Stimulated activated naive CD4-positive, alpha-beta T cell treated with Interleukin-2 at 50 U/mL for 16 hours (primary cell): ENCODE measurements around the gene ZNF688.
"Not testable (repeated sequence)": the region's sequence is repeated elsewhere in the genome, so short reads cannot be mapped to it uniquely, and the experiment has no call there.

ENCODE experiments used
- DNase-seq: peaks from one replicate; lab custom pipeline; 2025; lab: John Stamatoyannopoulos, UW

ZNF688 gene

DNA sequence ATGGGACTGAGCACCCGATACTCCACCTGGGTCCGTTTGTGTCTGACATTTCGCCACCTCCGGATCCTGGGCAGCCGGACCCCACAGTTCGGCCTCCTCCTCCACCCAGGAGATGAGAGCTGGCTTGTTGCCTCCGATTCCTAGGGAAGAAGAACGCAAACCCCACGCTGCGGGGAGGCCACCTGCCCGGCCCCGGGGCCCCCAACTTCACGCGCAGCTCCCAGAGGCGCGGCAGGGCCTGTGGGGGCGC is 13.9 kb downstream of the ZNF688 start:
- no peak for DNase-seq

DNA sequence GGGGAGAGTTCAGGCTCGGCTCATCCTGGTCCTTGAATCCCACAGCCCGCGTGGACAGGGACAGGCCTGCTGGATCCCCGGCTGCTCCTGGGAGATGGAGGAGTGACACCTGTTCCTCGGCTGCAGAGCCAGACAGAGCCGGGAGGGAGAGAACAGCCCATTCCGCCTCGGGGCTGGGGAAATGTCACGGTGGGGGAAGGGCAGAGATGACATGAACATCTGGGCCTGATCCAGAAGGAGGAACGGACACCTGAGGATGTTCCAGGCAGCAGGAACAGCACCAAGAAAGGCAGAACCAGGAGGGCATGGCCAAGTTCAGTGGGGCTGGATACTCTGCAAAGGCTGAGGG is 15.4 kb downstream of the ZNF688 start:
- no peak for DNase-seq

DNA sequence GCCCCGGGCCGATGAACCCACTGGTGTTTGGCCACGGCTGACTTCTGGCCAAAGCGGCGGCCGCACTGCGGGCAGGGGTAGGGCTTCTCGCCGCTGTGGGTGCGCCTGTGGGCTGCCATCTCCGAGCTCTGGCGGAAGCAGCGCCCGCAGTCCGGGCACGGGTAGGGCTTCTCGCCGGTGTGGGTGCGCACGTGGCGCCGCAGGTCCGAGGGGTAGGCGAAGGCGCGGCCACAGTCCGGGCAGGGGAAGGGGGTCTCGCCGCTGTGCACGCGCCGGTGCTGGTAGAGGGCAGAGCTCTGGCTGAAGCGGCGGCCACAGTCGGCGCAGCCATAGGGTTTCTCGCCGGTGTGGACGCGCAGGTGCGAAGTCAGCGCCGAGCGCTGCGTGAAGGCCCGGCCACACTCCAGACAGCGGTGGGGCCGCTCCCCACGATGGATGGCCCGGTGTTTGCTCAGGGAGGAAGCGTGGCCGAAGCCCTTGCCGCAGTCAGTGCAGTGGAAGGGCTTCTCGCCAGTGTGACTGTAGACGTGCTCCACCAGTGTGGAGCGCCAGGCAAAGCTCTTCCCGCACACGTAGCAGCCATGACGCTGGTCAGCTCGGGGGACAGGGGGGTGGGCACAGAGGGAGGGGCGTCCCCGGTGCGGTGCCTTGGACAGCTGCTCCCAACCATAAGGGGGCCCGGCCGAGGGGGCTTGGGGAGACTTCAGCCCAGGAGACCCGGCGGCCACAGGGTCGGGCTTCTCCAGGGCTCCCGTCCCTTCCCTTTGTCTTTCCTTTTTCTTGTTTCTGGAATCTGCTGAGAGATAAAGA is 16.0 kb downstream of the ZNF688 start:
- DNase-seq: no peak

DNA sequence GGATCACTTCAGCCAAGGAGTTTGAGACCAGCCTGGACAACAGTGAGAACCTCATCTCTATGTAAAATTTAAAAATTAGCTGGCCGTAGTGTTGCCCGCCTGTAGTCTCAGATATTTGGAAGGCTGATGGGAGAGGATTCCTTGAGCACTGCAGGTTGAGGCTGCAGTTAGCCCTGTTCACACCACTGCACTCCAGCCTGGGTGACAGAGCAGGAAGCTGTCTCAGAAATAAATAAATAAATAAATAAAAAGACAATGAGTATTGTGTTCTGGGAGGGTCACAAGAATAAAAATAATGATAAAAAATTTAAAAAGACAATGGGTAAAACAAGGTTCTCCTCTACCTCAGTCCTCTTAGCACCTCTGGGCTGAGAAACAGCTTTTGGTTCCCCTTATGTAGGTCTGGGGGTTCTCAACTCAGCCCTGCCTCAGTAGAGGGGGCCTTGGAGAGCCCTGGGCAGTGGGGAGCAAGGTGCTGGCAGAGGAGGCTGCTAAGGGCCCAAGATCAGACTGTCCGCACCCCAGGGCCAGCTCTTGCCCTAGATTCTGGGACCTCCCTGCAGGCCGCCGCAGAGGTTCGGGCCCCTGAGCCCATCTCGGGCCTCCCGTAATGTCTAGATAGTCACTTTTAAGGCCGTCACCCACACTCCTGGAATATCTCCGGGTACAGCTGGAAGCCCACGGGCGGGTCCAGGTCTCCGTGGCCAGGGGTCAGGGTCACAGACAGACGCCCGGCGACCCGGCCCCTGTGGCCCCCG is 16.8 kb downstream of the ZNF688 start:
- DNase-seq: no peak

DNA sequence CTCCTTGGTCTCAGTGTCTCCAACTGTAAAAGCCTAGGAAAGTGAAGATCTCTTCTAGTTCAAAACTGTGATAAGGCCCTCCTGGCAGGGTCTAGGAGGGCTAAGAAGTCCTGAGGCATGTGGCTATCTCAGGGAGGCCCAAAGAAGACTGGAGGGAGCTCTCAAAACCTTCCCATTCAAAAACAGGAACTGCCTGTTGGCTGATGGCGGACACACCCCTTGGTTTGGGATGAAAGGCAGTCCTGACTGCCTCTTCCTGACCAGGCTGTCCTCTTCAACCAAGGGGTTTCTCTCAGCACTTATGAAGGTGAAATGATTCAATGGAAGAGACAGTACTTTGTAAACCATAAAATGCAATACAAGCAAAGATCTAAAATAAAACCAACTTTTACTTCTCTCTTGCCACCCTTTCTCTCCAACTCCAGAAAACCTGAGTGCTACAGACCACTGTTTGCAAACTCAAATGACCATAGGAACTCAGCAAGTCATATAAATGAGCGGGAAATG is 18.1 kb downstream of the ZNF688 start:
- DNase-seq: no peak

DNA sequence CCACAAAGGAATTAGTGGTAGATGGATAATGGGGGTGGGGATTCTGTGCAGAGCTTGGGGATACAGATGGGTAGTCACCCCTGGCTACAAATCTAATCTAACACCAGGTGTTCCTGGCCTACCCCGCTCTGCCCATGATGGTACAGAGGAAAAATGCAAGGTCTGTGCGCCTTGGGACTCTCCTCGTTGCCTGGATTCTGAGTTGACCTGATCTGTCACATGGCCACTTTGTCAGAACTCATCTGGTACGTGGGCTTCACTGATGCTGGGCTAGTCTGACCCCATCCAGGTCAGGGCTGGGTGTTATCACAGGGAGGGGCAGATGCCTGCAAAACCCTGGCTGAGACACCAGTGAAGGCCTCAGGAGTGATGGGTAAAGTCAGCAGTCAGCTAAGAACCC is 18.6 kb downstream of the ZNF688 start:
- DNase-seq: no peak

DNA sequence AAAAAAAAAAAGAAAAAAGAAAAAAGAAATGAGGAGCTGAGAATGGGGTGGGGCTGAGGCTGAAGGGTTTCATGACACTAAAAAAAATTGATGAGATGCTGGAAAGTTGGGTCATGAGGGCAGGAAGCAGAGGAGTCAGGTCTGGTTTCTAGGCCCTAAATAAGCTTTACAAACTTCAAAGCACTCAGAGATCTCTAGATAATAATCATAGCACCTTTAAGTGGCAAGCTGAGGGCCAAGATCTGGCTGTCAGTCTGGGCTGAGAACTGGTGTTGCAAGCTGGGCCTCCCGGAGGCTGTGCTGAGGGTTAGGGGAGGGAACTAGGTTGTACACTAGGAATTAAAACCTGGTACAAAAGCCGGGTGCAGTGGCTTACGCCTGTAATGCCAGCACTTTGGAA is 19.7 kb downstream of the ZNF688 start:
- peak; percentile 69 for DNase-seq

DNA sequence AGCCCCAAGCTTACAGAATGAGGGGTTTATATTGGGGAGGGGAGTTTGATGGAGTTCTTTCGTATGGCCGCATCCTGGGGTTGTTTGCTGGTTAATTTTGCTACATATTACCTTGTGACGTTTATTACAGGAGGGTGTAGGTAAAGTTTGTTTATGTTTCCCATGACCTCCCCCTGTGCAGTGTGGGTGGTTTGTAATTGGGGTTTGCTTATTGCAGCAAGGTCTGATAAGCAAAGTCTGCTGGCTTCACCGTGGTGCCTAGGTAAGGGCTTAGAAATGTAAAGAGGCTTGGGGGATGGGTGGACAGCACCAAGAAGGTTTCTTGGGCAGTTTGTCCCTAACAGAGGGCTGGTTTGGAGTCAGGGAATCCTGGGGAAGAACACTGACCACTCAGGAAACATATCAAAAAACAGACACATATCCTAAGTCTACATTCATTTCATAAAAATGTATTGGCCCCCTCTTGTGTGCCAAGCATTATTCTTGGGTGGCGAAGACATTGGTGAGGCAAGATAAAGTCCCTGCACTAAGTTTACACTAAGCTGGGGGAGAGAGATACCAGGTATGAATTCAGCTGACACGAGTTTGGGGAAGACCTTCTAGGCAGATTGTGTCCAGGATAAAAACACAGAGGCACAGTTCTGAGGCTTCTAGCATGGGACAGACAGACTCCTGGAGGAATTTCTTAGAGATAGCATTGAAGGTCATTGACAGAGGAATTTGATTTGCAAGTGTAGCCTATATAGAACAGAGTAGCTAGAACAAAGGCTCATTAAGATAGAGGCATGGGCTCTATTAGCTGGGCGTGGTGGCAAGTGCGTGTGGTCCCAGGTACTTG is 22.9 kb downstream of the ZNF688 start:
- DNase-seq: no peak

DNA sequence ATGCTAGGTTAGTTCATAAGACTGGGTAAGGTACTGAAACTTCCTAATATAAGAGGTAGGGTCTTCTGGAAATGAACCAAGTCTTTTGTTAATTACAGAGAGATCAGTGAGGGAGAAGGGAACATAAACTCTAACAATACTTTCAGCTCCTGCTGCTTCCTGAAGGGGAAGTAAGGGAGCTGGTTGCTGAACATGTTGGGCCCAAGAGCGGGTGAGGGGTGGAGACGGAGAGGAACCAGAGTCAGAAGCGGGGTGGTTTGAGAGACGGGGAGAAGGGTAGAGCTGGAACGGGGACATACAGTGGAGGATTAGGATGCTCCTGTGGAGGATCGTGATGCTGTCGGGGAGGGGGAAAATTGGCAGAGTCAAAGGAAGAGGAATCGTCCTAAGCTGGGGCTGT is 25.4 kb downstream of the ZNF688 start:
- DNase-seq: no peak

DNA sequence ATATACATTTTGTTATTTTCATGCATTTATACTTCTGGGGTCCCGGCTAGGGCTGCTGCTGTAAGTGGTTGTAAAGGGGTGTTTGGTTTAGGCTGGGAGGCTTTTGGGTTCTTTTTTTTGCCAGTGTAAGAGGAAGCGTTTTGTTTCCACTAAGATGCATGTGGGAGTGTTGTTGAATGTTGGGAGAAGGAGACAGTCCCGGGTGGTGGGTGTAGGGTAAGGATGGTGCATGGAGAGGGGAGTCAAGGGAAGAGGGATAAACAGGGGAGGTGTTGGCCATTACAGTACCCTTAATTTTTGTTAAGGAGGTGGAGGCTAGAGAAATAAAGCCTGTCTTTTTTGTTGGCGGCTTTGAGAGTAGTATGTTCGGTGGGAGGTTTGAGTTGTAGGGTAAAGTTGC is 28.4 kb downstream of the ZNF688 start:
- DNase-seq: no peak

DNA sequence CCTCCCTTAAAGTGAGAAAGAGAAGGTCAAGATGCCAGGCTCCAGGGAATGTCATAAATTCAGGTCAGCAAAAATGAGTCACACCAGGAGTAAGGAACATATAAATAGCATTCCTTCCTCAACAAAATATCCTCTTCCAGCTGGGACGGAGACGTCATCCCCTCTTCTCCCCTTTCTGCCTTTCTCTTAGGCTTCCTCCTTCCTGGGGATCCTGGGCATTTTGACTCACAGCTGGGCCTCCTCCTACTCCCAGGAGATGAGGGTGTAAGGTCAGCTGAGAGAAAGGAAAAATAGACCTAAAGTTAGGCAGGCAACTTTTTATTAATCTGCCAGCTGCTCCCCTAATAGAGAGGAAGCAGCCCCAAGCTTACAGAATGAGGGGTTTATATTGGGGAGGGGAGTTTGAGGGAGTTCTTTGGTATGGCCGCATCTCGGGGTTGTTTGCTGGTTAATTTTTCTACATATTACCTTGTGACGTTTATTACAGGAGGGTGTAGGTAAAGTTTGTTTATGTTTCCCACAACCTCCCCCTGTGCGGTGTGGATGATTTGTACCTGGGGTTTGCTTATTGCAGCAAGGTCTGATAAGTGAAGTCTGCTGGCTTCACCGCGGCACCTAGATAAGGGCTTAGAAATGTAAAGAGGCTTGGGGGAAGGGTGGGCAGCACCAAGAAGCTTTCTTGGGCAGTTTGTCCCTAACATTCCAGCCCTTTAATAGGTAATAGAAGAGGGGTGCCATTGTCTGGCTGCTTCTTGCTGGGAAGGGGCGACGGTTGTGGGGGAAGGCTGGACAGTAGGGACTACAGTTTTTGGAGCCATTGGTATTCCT is 29.8 kb downstream of the ZNF688 start:
- no peak for DNase-seq

DNA sequence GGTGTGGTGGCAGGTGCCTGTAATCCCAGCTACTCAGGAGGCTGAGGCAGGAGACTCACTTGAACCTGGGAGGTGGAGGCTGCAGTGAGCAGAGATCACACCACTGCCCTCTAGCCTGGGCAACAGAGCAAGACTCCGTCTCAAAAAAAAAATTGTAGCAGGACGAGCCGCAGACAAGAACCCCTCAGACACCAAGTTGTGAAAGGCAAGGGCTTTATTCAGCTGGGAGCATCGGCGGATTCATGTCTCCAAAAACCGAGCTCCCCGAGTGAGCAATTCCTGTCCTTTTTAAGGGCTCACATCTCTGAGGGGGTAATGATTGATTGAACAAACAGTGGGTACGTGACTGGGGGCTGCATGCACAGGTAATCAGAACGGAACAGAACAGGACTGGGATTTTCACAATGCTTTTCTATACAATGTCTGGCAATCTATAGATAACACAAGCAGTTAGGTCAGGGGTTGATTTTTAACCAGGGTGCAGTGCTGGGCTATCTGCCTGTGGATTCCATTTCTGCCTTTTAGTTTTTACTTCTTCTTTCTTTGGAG is 30.5 kb downstream of the ZNF688 start:
- not testable (repeated sequence) for DNase-seq

DNA sequence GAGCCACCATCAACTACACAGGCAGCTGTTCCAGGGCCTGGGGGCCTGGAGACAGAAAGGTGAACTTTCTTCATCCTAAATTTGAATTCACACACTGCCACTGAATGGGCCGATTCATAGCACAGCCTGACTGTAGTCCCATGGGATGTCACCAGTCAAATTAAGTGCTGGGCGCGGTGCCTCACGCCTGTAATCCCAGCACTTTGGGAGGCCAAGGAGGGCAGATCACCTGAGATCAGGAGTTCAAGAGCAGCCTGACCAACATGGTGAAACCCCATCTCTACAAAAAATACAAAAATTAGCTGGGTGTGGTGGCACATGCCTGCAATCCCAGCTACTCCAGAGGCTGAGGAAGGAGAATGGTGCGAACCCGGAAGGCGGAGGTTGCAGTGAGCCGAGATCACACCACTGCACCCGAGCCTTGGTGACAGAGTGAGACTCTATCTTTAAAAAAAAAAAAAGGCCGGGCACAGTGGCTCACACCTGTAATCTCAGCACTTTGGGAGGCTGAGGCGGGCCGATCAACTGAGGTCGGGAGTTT is 31.5 kb downstream of the ZNF688 start:
- not testable (repeated sequence) for DNase-seq

DNA sequence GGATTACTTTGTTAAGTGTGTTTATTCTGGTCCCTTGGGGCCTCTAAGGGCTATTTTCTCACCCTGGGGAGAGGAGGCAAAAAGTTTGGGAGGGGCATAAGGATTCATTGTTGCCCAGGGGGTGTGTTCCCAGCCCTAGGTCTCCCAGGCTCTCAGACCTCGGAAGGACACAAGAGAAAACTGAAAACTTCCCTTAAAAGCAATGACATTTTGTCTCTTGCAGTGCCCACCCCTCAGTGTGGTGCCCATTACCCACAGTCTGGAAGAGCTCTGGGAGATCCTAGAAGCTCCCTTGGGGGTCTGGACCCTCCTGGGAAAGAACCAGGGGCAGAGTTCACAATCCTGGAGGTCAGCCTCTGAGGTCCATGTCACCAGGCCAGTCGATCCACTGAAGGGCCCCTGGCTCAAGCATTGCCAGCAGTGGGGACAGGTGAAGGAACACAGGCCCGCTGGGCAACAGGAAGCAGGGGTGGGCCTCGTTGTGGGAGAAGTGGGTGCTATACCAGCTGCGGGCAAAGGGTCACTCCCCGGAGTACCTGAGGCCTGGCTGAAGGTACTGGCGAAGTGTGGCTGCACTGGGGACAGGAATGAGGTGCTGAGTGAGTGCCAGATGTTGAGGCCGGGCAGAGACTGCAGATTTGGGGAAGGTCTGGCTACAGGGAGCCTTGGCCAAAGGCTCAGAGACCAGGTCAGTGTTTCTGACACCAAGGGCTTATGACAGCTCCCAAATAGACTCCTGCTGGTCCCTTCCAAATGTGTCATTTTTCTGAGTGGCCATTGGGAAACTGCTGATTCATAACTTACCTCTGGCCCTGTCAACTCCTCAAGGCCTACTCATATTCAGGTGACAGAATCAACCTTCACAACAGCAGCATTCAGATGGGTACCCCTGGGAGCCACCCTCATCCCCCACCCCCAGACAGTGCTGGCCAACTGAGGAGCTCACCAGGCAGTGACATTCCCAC is 32.2 kb downstream of the ZNF688 start:
- DNase-seq: no peak

DNA sequence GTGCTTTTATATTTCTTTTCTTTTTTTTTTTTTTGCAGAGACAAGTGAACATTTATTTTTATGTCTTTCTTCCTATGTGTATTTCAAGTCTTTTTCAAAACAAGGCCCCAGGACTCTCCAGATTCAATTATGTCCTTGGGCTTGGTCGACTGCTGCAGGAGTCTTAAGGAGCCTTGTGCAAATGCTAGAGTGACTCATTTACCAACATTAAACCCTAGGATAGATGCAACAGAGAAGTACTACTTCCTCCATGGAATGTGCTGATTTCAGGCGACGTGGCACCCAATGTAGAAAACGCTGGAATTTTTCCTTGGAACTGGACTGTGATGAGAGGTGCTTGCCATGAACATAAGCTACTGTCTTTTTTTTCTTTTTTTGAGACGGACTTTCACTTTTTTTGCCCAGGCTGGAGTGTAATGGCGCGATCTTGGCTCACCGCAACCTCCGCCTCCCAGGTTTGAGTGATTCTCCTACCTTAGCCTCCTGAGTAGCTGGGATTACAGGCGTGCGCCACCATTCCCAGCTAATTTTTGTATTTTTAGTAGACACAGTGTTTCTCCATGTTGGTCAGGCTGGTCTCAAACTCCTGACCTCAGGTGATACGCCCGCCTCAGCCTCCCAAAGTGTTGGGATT is 35.0 kb downstream of the ZNF688 start:
- not testable (repeated sequence) for DNase-seq

DNA sequence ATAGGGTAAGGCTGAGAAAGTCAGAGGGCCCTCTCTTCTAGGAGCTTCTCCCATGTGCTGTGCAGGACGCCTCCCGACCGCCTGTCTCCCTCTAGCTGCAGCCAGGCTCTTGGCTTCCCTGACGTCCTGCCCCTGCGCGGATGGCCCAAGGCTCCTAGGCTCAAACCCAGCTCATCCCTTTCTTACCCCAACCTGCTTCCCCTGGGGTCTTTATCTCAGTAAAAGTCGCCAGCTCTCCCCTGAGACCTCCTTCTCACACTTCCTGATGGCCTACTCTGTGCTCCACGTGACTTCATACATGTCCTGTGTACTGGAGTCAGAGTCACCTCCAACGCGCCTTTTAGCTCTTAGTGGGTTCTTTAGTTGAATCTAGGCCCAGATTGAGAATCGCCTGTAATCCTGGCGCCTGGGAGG is 35.7 kb downstream of the ZNF688 start:
- DNase-seq: peak; percentile 64

DNA sequence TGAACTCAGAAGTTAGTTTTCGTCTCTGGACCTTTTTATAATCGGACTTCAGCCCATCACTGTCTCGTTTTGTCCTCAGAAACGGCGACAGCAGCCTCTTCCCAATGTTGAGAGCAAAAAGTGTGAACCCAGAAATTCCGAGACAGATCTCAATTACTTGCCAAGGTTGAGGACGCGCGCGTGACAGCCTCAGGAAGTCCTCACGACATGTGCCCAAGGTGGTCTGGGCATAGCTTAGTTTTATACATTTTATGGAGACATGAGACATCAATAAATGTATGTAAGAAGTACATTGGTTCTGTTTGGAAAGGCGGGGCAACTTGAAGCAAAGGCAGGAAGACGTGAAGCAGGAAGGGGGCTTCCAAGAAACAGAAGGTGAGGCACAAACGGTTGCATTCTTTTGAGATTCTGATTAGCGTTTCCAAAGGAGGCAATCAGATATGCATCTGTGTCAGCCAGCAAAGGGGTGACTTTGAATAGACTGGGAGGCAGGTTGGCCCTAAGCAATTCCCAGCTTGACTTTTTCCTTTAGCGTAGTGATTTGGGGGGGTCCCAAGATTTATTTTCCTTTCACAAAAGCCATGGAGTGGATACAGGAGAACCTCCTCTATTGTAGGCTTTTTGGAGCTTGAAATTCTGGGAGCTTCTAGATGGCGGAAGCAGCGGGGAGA is 36.3 kb downstream of the ZNF688 start:
- no peak for DNase-seq

DNA sequence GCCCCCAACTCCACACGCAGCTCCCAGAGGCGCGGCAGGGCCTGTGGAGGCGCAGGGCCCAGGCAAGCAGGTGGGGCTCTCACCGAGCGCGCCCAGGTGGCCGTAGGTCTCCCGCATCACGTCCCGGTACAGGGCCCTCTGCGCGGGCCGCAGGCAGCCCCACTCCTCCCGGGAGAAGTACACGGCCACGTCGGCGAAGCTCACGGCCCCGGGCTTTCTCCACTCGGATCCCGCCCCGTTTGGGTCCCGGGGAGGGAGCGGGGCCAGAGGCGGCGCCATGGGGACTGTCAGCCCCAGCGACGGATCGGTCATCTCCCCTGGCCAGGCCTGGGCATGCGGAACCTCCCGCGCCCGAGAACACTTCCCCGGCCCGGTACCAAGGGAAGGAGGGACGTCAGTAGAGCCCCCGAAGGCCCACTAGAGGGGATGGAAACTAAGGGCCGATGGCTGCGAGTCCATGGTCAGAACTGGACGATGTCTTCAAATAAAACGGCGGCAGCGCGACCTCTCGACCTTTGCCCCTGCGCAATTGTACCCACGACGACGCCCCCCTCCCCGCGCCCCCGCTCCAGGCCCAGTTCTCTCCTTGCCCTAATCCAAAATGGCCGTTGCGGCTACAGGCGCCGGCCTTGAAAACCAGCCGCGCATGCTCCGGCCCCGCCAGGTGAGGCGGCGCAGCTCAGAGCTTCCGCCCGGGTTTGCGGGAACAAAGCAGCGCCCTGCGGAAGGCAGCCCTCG is 37.0 kb downstream of the ZNF688 start, which contains the start of gene ZNF747:
Gene ZNF747 (minus strand): TSS at position 491 of the 738 bp plus-strand sequence. CDS start 179 bp downstream, at position 312.
- peak; percentile 89 for DNase-seq
